ENCODE measurements around the gene B9D2. TPM values are rescaled to one million over a fixed set of nuclear protein-coding genes. Genes with fewer than 3 reads are reported as not detected.

Gene B9D2
- total RNA-seq, 1 experiment from 2014 or later = 4.4 TPM

GRCh38 chr19:41411968-41412265, 48.0 kb upstream of the B9D2 start:
- H3K79me2 ChIP-seq (ENCODE audit: low read length) = no peaks in the 10 kb centered on the region
- H3K4me2 ChIP-seq (ENCODE audit: low read length) = no peak overlapping the region
- H3K9ac ChIP-seq (ENCODE audit: low read length) = no peak overlapping the region
- no peaks in the 10 kb centered on the region for H3K27me3 ChIP-seq (ENCODE audit: low read length)
- H3K36me3 ChIP-seq (ENCODE audit: low read depth, low read length) = no peaks in the 10 kb centered on the region
- intact Hi-C loops (cut with micrococcal nuclease) = no loop called here
- H2AFZ ChIP-seq (ENCODE audit: low read length) = no peak overlapping the region
- H3K4me3 ChIP-seq (ENCODE audit: low read length) = no peak overlapping the region
- BruUV-seq (replicated peaks) = no TSS peak
- no peak overlapping the region for H3K27ac ChIP-seq (ENCODE audit: low read length)
- DNase-seq (no peak), ATAC-seq (no peak)
- H3K9me2 ChIP-seq (replicated peaks; ENCODE audit: low read length) = no peaks in the 10 kb centered on the region
- no peaks in the 10 kb centered on the region for H3F3A ChIP-seq (ENCODE audit: low read length, unreplicated experiment)
- CTCF ChIA-PET = no interaction called here
- H3K4me1 ChIP-seq (ENCODE audit: insufficient read depth, low read length) = peaks cover 9% of the 10 kb centered on the region
- H3K9me3 ChIP-seq (ENCODE audit: low read length) = no peaks in the 10 kb centered on the region
- no peaks in the 10 kb centered on the region for H4K20me1 ChIP-seq (ENCODE audit: low read length)
- TF ChIP-seq EZH2 (IDR thresholded peaks at IDR 0.05; ENCODE audit: low read length, unreplicated experiment) = no peak
- no peak for TF ChIP-seq EZH2phosphoT487 (IDR thresholded peaks at IDR 0.05; ENCODE audit: borderline replicate concordance, low read length)
- TF ChIP-seq CTCF (conservative IDR thresholded peaks at IDR 0.05; ENCODE audit: low read depth, low read length) = no peak
- POLR2A ChIA-PET (ENCODE audit: unreplicated experiment) = no interaction called here

GRCh38 chr19:41411100-41411967, 47.4 kb upstream of the B9D2 start:
- H3K79me2 ChIP-seq (ENCODE audit: low read length) = no peaks in the 10 kb centered on the region
- ATAC-seq (no peak), DNase-seq (no peak)
- no peak overlapping the region for H3K4me2 ChIP-seq (ENCODE audit: low read length)
- ChIA-PET POLR2A (ENCODE audit: unreplicated experiment) (no interaction called here), CTCF (no interaction called here)
- peaks cover 9% of the 10 kb centered on the region for H3K4me1 ChIP-seq (ENCODE audit: insufficient read depth, low read length)
- no peak overlapping the region for H3K9ac ChIP-seq (ENCODE audit: low read length)
- no peaks in the 10 kb centered on the region for H4K20me1 ChIP-seq (ENCODE audit: low read length)
- no peaks in the 10 kb centered on the region for H3K9me3 ChIP-seq (ENCODE audit: low read length)
- intact Hi-C loops (cut with micrococcal nuclease) = no loop called here
- no peaks in the 10 kb centered on the region for H3F3A ChIP-seq (ENCODE audit: low read length, unreplicated experiment)
- BruUV-seq (replicated peaks) = no TSS peak
- H2AFZ ChIP-seq (ENCODE audit: low read length) = no peak overlapping the region
- no peaks in the 10 kb centered on the region for H3K27me3 ChIP-seq (ENCODE audit: low read length)
- no peak overlapping the region for H3K4me3 ChIP-seq (ENCODE audit: low read length)
- H3K9me2 ChIP-seq (replicated peaks; ENCODE audit: low read length) = no peaks in the 10 kb centered on the region
- TF ChIP-seq EZH2phosphoT487 (IDR thresholded peaks at IDR 0.05; ENCODE audit: borderline replicate concordance, low read length) = no peak
- TF ChIP-seq EZH2 (IDR thresholded peaks at IDR 0.05; ENCODE audit: low read length, unreplicated experiment) = no peak
- no peak for TF ChIP-seq CTCF (conservative IDR thresholded peaks at IDR 0.05; ENCODE audit: low read depth, low read length)
- no peaks in the 10 kb centered on the region for H3K36me3 ChIP-seq (ENCODE audit: low read depth, low read length)
- no peak overlapping the region for H3K27ac ChIP-seq (ENCODE audit: low read length)

GRCh38 chr19:41410336-41411054, 46.5 kb upstream of the B9D2 start:
- CTCF ChIA-PET = no interaction called here
- no TSS peak for BruUV-seq (replicated peaks)
- DNase-seq (no peak), ATAC-seq (no peak)
- Histone ChIP-seq H2AFZ (ENCODE audit: low read length) (no peak overlapping the region), H3K27me3 (ENCODE audit: low read length) (no peaks in the 10 kb centered on the region), H3K36me3 (ENCODE audit: low read depth, low read length) (no peaks in the 10 kb centered on the region), H3K9ac (ENCODE audit: low read length) (no peak overlapping the region), H3F3A (ENCODE audit: low read length, unreplicated experiment) (no peaks in the 10 kb centered on the region), H4K20me1 (ENCODE audit: low read length) (no peaks in the 10 kb centered on the region), H3K79me2 (ENCODE audit: low read length) (no peaks in the 10 kb centered on the region), H3K9me3 (ENCODE audit: low read length) (no peaks in the 10 kb centered on the region), H3K27ac (ENCODE audit: low read length) (no peak overlapping the region), H3K4me2 (ENCODE audit: low read length) (no peak overlapping the region), H3K9me2 (replicated peaks; ENCODE audit: low read length) (no peaks in the 10 kb centered on the region), H3K4me1 (ENCODE audit: insufficient read depth, low read length) (peaks cover 9% of the 10 kb centered on the region), H3K4me3 (ENCODE audit: low read length) (no peak overlapping the region)
- intact Hi-C loops (cut with micrococcal nuclease) = no loop called here
- POLR2A ChIA-PET (ENCODE audit: unreplicated experiment) = no interaction called here
- no peak for TF ChIP-seq EZH2 (IDR thresholded peaks at IDR 0.05; ENCODE audit: low read length, unreplicated experiment)

Data from PC-3 (cell line).